ENCODE results near the gene RIMS3.

RIMS3 gene

DNA sequence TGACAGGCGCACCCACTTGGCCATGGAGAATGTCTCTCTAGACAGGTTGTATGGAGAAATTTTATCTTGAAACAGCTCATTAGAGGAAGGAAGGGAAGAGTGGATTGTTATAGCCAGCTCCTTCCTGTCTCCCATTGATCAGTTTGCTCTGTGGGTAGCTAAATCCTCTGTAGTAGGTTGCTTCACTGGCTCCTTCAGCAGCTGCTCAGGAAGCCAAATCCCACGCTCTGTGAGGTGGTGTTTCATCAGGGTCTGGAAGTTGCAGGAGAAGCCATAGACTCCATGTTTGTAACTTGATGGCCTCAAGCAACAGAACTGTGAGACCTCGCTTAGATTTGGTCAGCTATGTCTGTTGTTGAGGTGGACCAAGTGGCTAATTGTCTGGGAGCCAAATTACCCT is 19.2 kb upstream of the RIMS3 start:
- in situ Hi-C loops (cut with HindIII; ENCODE audit: low sequenced_read_pairs) = no loop called here
- no peak overlapping the region for H3K4me3 ChIP-seq (ENCODE audit: low read depth, low read length)
- no peak for DNase-seq (ENCODE audit: low read depth)
- TF ChIP-seq, protein P1, sequence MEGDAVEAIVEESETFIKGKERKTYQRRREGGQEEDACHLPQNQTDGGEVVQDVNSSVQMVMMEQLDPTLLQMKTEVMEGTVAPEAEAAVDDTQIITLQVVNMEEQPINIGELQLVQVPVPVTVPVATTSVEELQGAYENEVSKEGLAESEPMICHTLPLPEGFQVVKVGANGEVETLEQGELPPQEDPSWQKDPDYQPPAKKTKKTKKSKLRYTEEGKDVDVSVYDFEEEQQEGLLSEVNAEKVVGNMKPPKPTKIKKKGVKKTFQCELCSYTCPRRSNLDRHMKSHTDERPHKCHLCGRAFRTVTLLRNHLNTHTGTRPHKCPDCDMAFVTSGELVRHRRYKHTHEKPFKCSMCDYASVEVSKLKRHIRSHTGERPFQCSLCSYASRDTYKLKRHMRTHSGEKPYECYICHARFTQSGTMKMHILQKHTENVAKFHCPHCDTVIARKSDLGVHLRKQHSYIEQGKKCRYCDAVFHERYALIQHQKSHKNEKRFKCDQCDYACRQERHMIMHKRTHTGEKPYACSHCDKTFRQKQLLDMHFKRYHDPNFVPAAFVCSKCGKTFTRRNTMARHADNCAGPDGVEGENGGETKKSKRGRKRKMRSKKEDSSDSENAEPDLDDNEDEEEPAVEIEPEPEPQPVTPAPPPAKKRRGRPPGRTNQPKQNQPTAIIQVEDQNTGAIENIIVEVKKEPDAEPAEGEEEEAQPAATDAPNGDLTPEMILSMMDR (IDR thresholded peaks at IDR 0.05; ENCODE audit: low read depth, low read length, missing control alignments) = no peak

DNA sequence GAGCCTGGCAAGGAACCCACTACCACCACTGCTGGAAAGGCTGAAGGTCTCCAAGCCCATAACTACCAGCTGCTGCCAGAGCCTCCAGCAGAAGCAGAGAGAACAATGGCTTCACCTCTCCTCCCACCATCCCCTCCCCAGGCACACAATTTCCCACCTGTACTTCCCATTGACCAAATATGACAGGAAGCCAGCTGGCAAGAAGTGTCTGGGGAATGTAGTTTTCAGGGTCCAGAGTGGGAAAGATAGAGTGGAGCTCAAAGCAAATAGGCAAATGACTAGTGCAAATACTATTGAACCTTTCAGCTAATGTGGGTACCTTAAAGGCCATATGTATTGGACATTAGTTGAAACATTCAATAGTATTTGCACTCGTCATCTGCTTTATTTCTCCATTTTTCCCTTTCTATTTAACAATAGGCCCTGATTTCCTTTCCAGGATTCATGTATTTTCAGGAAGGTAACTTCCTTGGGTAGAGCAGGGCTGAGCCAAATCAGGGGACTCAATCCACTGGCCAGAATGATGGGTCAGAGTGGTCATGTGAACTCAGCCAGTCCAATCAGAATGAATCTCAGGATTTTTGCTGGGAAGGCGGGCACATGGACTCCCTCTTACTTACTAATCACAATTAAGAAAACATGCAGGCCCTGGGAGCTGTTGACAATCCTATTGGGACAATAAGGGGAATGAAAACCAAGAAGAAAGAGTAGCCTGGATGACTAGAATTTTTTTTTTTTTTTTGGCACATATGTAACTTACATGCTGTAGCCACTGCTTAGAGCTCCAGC is 13.9 kb upstream of the RIMS3 start:
- no peak overlapping the region for H3K4me3 ChIP-seq (ENCODE audit: low read depth, low read length)
- in situ Hi-C loops (cut with HindIII; ENCODE audit: low sequenced_read_pairs) = no loop called here
- TF ChIP-seq, protein P1 (IDR thresholded peaks at IDR 0.05; ENCODE audit: low read depth, low read length, missing control alignments) = no peak
- no peak for DNase-seq (ENCODE audit: low read depth)

GRCh38 chr1:40676501-40676900 is 11.0 kb upstream of the RIMS3 start:
- in situ Hi-C loops (cut with HindIII; ENCODE audit: low sequenced_read_pairs) = no loop called here
- DNase-seq (ENCODE audit: low read depth) = no peak
- H3K4me3 ChIP-seq (ENCODE audit: low read depth, low read length) = no peak overlapping the region
- TF ChIP-seq, protein P1 (IDR thresholded peaks at IDR 0.05; ENCODE audit: low read depth, low read length, missing control alignments) = no peak

- in situ Hi-C loops (cut with HindIII; ENCODE audit: low sequenced_read_pairs) = no loop called here
These were observed 8.0 kb upstream of the RIMS3 start for GRCh38 chr1:40673452-40673851.

DNA sequence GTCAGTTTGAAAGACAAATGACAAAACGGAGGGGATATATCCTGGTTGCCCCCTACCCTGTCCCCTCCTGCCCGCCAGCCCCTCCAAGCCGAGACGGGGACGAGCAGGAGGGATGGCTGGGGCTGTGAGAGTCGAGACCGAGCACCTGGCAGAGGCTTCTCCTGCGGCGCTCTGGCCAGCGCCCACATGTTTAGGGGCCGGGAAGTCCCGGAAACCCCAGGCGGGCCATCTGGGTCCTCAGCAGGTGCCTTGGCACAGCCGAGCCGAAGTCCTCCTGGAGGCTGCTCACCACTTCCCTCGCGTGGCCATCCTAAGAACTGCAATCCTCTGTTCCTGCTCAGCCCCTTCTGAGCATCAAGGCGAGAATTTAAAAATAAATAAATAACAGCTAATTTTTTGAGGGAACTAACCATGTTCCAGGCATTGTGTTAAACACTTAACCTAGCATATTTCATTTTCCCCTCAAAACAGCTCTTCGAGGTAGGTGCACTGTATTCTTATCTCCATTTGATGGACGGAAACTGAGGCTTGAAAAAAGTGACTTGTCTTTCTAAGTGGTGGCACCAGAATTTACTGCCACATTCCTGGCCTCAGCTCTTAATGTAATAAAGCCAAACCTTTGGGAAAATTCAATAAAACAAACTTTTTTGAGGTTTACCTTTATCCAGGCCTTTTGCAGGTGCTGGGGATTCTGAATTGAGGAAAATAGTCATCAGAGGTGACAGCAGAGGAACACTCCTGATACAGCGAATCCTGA is 3.5 kb upstream of the RIMS3 start:
- DNase-seq (ENCODE audit: low read depth) = peak; percentile 47
- TF ChIP-seq, protein P1 (IDR thresholded peaks at IDR 0.05; ENCODE audit: low read depth, low read length, missing control alignments) = peak; percentile 99
- in situ Hi-C loops (cut with HindIII; ENCODE audit: low sequenced_read_pairs) = no loop called here
- peak overlapping the region; percentile 10 for H3K4me3 ChIP-seq (ENCODE audit: low read depth, low read length)

More at GRCh38 chr1:40673452-40673851, 8.0 kb upstream of the RIMS3 start:
- DNase-seq (ENCODE audit: low read depth) = no peak
- no peak overlapping the region for H3K4me3 ChIP-seq (ENCODE audit: low read depth, low read length)
- TF ChIP-seq, protein P1 (IDR thresholded peaks at IDR 0.05; ENCODE audit: low read depth, low read length, missing control alignments) = no peak

- H3K4me3 ChIP-seq (ENCODE audit: low read depth, low read length) = no peak overlapping the region
- in situ Hi-C loops (cut with HindIII; ENCODE audit: low sequenced_read_pairs) = no loop called here
- no peak for DNase-seq (ENCODE audit: low read depth)
- TF ChIP-seq, protein P1 (IDR thresholded peaks at IDR 0.05; ENCODE audit: low read depth, low read length, missing control alignments) = no peak
These were observed 691 bp downstream of the RIMS3 start for GRCh38 chr1:40664791-40665190.
